ENCODE results near the gene NAGLU. TPM values are rescaled to one million over a fixed set of nuclear protein-coding genes. Genes with fewer than 3 reads are reported as not detected.
A peak's percentile ranks its signal among the peaks of the same experiment; 100 is the strongest.

NAGLU gene
- polyA plus RNA-seq, 3 donors = 10.4 to 32.9 (median 24.9) TPM

DNA sequence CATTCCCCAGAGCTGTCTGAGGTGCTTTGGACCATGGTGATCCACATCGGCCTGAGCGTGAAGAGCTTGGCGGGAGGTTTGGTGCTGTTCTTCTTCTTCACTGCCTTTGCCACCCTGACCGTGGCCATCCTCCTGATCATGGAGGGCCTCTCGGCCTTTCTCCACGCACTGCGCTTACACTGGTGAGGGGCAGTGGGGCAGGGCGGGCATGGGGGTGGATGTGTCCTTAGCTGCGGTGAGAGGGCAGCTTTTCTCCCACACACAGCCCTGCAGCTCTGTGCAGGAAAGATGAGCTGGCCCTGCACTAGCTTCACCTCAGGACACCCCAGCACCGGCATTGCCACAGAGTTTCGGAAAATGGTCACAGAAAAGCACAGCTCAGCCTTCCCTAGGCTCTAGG is 21.8 kb upstream of the NAGLU start:
- WGBS (ENCODE audit: insufficient coverage) = 100% methylated on average over 5 of the region's 11 CpGs
- Histone ChIP-seq H3K36me3 (replicated peaks in 1 of 2; ENCODE audit: control insufficient read depth in 1 of 2, insufficient read depth in 2 of 2, low read length in 2 of 2) (peaks cover 45 to 70% of the 10 kb centered on the region in 2 donors), H4K20me1 (ENCODE audit: insufficient read depth, low read length) (peaks cover 56% of the 10 kb centered on the region), H3K9me3 (replicated peaks in 1 of 2; ENCODE audit: control insufficient read depth in 1 of 2, insufficient read depth in 1 of 2, low read length in 2 of 2) (no peaks in the 10 kb centered on the region), H3K4me1 (ENCODE audit: control insufficient read depth in 1 of 2, insufficient read depth in 2 of 2, low read length in 2 of 2) (peaks cover 25 to 26% of the 10 kb centered on the region in 2 donors), H3K27ac (ENCODE audit: low read depth in 1 of 2, low read length in 2 of 2) (no peak overlapping the region), H3K4me3 (replicated peaks in 1 of 3; ENCODE audit: low read depth in 2 of 3, low read length in 3 of 3) (no peak overlapping the region), H2AFZ (ENCODE audit: insufficient read depth, low read depth, low read length, poor library complexity, severe bottlenecking) (no peak overlapping the region), H3K9ac (ENCODE audit: insufficient read depth, low read length, poor library complexity, severe bottlenecking) (no peak overlapping the region), H3K79me2 (ENCODE audit: insufficient read depth, low read length) (no peaks in the 10 kb centered on the region), H3K4me2 (replicated peaks; ENCODE audit: extremely low read depth, low read length, poor library complexity, severe bottlenecking) (no peak overlapping the region), H3K27me3 (ENCODE audit: control insufficient read depth in 2 of 2, insufficient read depth in 2 of 2, low read length in 2 of 2) (no peaks in the 10 kb centered on the region)
- H3K4me1 Mint-ChIP-seq = peaks cover 29% of the 10 kb centered on the region
- TF ChIP-seq, protein P1, sequence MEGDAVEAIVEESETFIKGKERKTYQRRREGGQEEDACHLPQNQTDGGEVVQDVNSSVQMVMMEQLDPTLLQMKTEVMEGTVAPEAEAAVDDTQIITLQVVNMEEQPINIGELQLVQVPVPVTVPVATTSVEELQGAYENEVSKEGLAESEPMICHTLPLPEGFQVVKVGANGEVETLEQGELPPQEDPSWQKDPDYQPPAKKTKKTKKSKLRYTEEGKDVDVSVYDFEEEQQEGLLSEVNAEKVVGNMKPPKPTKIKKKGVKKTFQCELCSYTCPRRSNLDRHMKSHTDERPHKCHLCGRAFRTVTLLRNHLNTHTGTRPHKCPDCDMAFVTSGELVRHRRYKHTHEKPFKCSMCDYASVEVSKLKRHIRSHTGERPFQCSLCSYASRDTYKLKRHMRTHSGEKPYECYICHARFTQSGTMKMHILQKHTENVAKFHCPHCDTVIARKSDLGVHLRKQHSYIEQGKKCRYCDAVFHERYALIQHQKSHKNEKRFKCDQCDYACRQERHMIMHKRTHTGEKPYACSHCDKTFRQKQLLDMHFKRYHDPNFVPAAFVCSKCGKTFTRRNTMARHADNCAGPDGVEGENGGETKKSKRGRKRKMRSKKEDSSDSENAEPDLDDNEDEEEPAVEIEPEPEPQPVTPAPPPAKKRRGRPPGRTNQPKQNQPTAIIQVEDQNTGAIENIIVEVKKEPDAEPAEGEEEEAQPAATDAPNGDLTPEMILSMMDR (IDR thresholded peaks at IDR 0.05) = no peak
- H3K27me3 Mint-ChIP-seq (ENCODE audit: low read depth in 3 of 3) = peaks cover 0 to 5% (median 1%) of the 10 kb centered on the region in 3 donors
- peaks cover 70 to 81% of the 10 kb centered on the region in 2 donors for H3K36me3 Mint-ChIP-seq
- H3K27ac Mint-ChIP-seq = no peak overlapping the region
- intact Hi-C loops (cut with micrococcal nuclease) = loop anchor here in 1 of 2 donors (10.0 kb wide), 1 partner anchor 89 kb away; the partner anchor contains the start of gene CAVIN1
- no peak overlapping the region for H3K4me3 Mint-ChIP-seq
- peaks cover 0 to 3% (median 0%) of the 10 kb centered on the region in 7 donors for H3K9me3 Mint-ChIP-seq
- DNase-seq = no peak

DNA sequence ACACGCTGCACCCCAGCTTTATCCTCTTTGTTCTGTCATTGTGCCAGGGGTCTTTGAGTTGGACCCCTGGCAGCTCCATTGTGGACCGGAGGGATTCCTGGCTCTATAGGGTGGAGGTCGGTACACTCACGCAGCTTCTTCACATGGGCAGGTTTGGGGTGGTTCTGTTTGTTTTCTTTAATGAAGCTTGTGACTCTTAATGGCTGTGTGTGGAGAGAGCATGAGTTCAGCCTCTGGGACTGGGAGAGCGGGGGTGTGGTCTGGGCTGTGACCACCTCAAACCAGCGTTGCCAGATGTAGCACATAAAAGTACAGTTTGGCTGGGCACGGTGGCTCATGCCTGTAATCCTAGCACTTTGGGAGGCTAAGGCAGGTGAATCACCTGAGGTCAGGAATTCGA is 21.2 kb upstream of the NAGLU start:
- no peak for DNase-seq
- Histone ChIP-seq H3K4me2 (replicated peaks; ENCODE audit: extremely low read depth, low read length, poor library complexity, severe bottlenecking) (no peak overlapping the region), H3K27ac (ENCODE audit: low read depth in 1 of 2, low read length in 2 of 2) (no peak overlapping the region), H3K27me3 (ENCODE audit: control insufficient read depth in 2 of 2, insufficient read depth in 2 of 2, low read length in 2 of 2) (no peaks in the 10 kb centered on the region), H3K4me3 (replicated peaks in 1 of 3; ENCODE audit: low read depth in 2 of 3, low read length in 3 of 3) (no peak overlapping the region), H3K36me3 (replicated peaks in 1 of 2; ENCODE audit: control insufficient read depth in 1 of 2, insufficient read depth in 2 of 2, low read length in 2 of 2) (peaks cover 39 to 65% of the 10 kb centered on the region in 2 donors), H3K4me1 (ENCODE audit: control insufficient read depth in 1 of 2, insufficient read depth in 2 of 2, low read length in 2 of 2) (peaks cover 30 to 31% of the 10 kb centered on the region in 2 donors), H3K9ac (ENCODE audit: insufficient read depth, low read length, poor library complexity, severe bottlenecking) (no peak overlapping the region), H3K9me3 (replicated peaks in 1 of 2; ENCODE audit: control insufficient read depth in 1 of 2, insufficient read depth in 1 of 2, low read length in 2 of 2) (no peaks in the 10 kb centered on the region), H2AFZ (ENCODE audit: insufficient read depth, low read depth, low read length, poor library complexity, severe bottlenecking) (no peak overlapping the region), H3K79me2 (ENCODE audit: insufficient read depth, low read length) (no peaks in the 10 kb centered on the region), H4K20me1 (ENCODE audit: insufficient read depth, low read length) (peaks cover 56% of the 10 kb centered on the region)
- Mint-ChIP-seq H3K4me3 (no peak overlapping the region), H3K9me3 (peaks cover 0 to 3% (median 0%) of the 10 kb centered on the region in 7 donors), H3K27me3 (ENCODE audit: low read depth in 3 of 3) (peaks cover 0 to 5% (median 1%) of the 10 kb centered on the region in 3 donors), H3K27ac (peak overlapping the region in 1 of 7 donors; percentile 43), H3K4me1 (peaks cover 30% of the 10 kb centered on the region), H3K36me3 (peaks cover 64 to 80% of the 10 kb centered on the region in 2 donors)
- TF ChIP-seq, protein P1 (IDR thresholded peaks at IDR 0.05) = no peak
- intact Hi-C loops (cut with micrococcal nuclease) = loop anchor here (5.0 to 10.0 kb wide), 4 partner anchors 58 to 193 kb away; partner anchors contain the start of genes ATP6V0A1 (in 1 of the 2) and CAVIN1 (in 1 of the 2)
- WGBS (ENCODE audit: insufficient coverage) = 95% methylated on average over 7 of the region's 8 CpGs
